Right lobe of liver (tissue), 4 donors: Measurements from ENCODE around the gene PPP1R9A.

Source experiments
- CTCF ChIP-seq, 4 donors: fragments of 200-600 bp in 3 of 4; fragments of 450-650 bp in 1 of 4; IDR thresholded peaks; one replicate each; pipeline versions ENCODE4 v1.5.1 to v1.8.0; 2016 to 2022; ENCODE audit warnings: antibody characterized with exemption in 4 of 4, mild to moderate bottlenecking in 2 of 4
- POLR2A ChIP-seq: fragments of 450-650 bp; IDR thresholded peaks from one replicate; pipeline ENCODE4 v1.6.1; 2017; ENCODE audit warnings: antibody characterized with exemption, mild to moderate bottlenecking
- donor health status: DM: no; HTN: no; CAD: no.
- donor health status: DM: no; HTN: no; CAD: no.
- donor health status: DM: no; HTN: yes; CAD: no.

- no peak for TF ChIP-seq CTCF (IDR thresholded peaks at IDR 0.05)
- no peak for TF ChIP-seq POLR2A
These were observed 1.1 kb upstream of the PPP1R9A start for GRCh38 chr7:94906065-94906851.
